ENCODE results near the gene TMEM218.

GRCh38 chr11:125148011-125148410, 36.6 kb upstream of the TMEM218 start:
- TF ChIP-seq SREBF2 (IDR thresholded peaks at IDR 0.05; ENCODE audit: low read length) (no peak), MTA3 (IDR thresholded peaks at IDR 0.05; ENCODE audit: borderline replicate concordance, low read length) (no peak), EGR1 (IDR thresholded peaks at IDR 0.05; ENCODE audit: borderline replicate concordance in 1 of 2, low read depth in 2 of 2, low read length in 2 of 2) (no peak), ZNF384 (IDR thresholded peaks at IDR 0.05; ENCODE audit: borderline replicate concordance, low read depth, low read length) (no peak), RUNX3 (IDR thresholded peaks at IDR 0.05; ENCODE audit: low read length) (no peak), EP300 (IDR thresholded peaks at IDR 0.05; ENCODE audit: borderline replicate concordance in 1 of 2, control insufficient read depth in 1 of 2, low read depth in 2 of 2, low read length in 2 of 2) (no peak), NFYB (IDR thresholded peaks at IDR 0.05; ENCODE audit: insufficient read depth, low read depth, low read length) (no peak)
- TF ChIP-seq, protein P1, sequence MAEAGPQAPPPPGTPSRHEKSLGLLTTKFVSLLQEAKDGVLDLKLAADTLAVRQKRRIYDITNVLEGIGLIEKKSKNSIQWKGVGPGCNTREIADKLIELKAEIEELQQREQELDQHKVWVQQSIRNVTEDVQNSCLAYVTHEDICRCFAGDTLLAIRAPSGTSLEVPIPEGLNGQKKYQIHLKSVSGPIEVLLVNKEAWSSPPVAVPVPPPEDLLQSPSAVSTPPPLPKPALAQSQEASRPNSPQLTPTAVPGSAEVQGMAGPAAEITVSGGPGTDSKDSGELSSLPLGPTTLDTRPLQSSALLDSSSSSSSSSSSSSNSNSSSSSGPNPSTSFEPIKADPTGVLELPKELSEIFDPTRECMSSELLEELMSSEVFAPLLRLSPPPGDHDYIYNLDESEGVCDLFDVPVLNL (IDR thresholded peaks at IDR 0.05; ENCODE audit: low read depth, low read length) = no peak
- TF ChIP-seq, protein P2, sequence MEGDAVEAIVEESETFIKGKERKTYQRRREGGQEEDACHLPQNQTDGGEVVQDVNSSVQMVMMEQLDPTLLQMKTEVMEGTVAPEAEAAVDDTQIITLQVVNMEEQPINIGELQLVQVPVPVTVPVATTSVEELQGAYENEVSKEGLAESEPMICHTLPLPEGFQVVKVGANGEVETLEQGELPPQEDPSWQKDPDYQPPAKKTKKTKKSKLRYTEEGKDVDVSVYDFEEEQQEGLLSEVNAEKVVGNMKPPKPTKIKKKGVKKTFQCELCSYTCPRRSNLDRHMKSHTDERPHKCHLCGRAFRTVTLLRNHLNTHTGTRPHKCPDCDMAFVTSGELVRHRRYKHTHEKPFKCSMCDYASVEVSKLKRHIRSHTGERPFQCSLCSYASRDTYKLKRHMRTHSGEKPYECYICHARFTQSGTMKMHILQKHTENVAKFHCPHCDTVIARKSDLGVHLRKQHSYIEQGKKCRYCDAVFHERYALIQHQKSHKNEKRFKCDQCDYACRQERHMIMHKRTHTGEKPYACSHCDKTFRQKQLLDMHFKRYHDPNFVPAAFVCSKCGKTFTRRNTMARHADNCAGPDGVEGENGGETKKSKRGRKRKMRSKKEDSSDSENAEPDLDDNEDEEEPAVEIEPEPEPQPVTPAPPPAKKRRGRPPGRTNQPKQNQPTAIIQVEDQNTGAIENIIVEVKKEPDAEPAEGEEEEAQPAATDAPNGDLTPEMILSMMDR (IDR thresholded peaks at IDR 0.05 in 2 of 3, conservative IDR thresholded peaks at IDR 0.05 in 1 of 3; ENCODE audit: control insufficient read depth in 2 of 3, extremely low read depth in 1 of 3, insufficient read depth in 1 of 3, low read depth in 3 of 3, low read length in 3 of 3) = no peak
